Esophagus muscularis mucosa (tissue), 4 donors: Measurements from ENCODE around the gene PLXNA4. TPM values are rescaled to one million over a fixed set of nuclear protein-coding genes. Genes with fewer than 3 reads are reported as not detected.

Source experiments
- DNase-seq: peaks from one replicate; pipeline ENCODE4 v3.0.0-alpha.2; 2017; ENCODE audit errors: extremely low spot score
- H3K27ac ChIP-seq, 4 donors: fragments of 200-600 bp; sonication (generic); replicated peaks in 1 of 4; 1 replicate in 3 of 4; 2 replicates in 1 of 4; pipeline ENCODE4 v1.5.1; 2016 to 2019; ENCODE audit warnings: mild to moderate bottlenecking in 1 of 4
- H3K27me3 ChIP-seq, 4 donors: fragments of 200-600 bp; sonication (generic); one replicate each; pipeline versions ENCODE4 v1.5.1 to v1.6.0; 2016 to 2019
- H3K36me3 ChIP-seq, 4 donors: fragments of 200-600 bp; sonication (generic); one replicate each; pipeline ENCODE4 v1.5.1; 2016 to 2019
- H3K4me1 ChIP-seq, 4 donors: fragments of 200-600 bp; sonication (generic); one replicate each; pipeline ENCODE4 v1.5.1; 2016 to 2019
- H3K4me3 ChIP-seq, 4 donors: fragments of 200-600 bp; sonication (generic); 1 replicate in 2 of 4; 2 replicates in 2 of 4; pipeline ENCODE4 v1.5.1; 2016 to 2019; ENCODE audit warnings: mild to moderate bottlenecking in 4 of 4, moderate library complexity in 1 of 4
- H3K9me3 ChIP-seq, 4 donors: fragments of 200-600 bp; sonication (generic); 1 replicate in 3 of 4; 2 replicates in 1 of 4; pipeline ENCODE4 v1.5.1; 2016 to 2019
- CTCF ChIP-seq, 3 experiments: fragments of 200-600 bp in 2 of 3; fragments of 450-650 bp in 1 of 3; sonication (generic) in 2 of 3; IDR thresholded peaks; one replicate each; pipeline ENCODE4 v1.5.1; 2017 to 2019; ENCODE audit warnings: antibody characterized with exemption in 3 of 3, mild to moderate bottlenecking in 2 of 3, moderate library complexity in 1 of 3
- EP300 ChIP-seq: sonication (generic); formaldehyde crosslinking; IDR thresholded peaks from one replicate; pipeline ENCODE4 v1.6.1; 2017; ENCODE audit warnings: antibody characterized with exemption
- POLR2A ChIP-seq: fragments of 450-650 bp; IDR thresholded peaks from one replicate; pipeline ENCODE4 v1.6.1; 2017; ENCODE audit warnings: antibody characterized with exemption, moderate library complexity, mild to moderate bottlenecking, low read depth
- POLR2AphosphoS5 ChIP-seq, 2 donors: sonication (generic); formaldehyde crosslinking; IDR thresholded peaks; one replicate each; pipeline ENCODE4 v1.6.1; 2017; ENCODE audit warnings: antibody characterized with exemption in 2 of 2
- WGBS: methylation state at CpG from one replicate; pipeline ENCODE4 v1.1.5; 2018; 5-methylcytosine and 5-hydroxymethylcytosine counted together
- intact Hi-C: fragments of 100-400 bp; cut with DNase I; formaldehyde crosslinking; loops from one replicate; pipeline ENCODE4 v1.15.1; 2023
- total RNA-seq, 4 donors: library from RNA; depleted of rRNA; stranded (reverse); fragments of >200 nt; gene quantifications; one replicate each; pipeline versions ENCODE4 v1.1.0 to v1.2.1, GENCODE V29; 2016

Gene PLXNA4
- total RNA-seq, 4 donors from 2014 or later = 5.0 to 9.5 (median 6.6) TPM

- Histone ChIP-seq H3K4me1 (no peaks in the 10 kb centered on the region), H3K27ac (no peak overlapping the region), H3K4me3 (no peak overlapping the region), H3K27me3 (no peaks in the 10 kb centered on the region), H3K36me3 (peaks cover 0 to 7% (median 3%) of the 10 kb centered on the region in 4 donors), H3K9me3 (peaks cover 0 to 6% (median under 1%) of the 10 kb centered on the region in 4 donors)
- intact Hi-C loops = no loop called here
- DNase-seq = no peak
- TF ChIP-seq POLR2A (no peak), POLR2AphosphoS5 (IDR thresholded peaks at IDR 0.05) (no peak), EP300 (no peak), CTCF (IDR thresholded peaks at IDR 0.05) (no peak)
Measured at GRCh38 chr7:132192809-132193208, 383.5 kb downstream of the PLXNA4 start.

- no peak for DNase-seq
- no peak overlapping the region for H3K27ac ChIP-seq
- 68% methylated on average over 3 of the region's 3 CpGs for WGBS
- H3K4me1 ChIP-seq = no peaks in the 10 kb centered on the region
- no peak overlapping the region for H3K4me3 ChIP-seq
- H3K36me3 ChIP-seq = peaks cover 0 to 7% (median 3%) of the 10 kb centered on the region in 4 donors
- peaks cover 0 to 19% (median 7%) of the 10 kb centered on the region in 4 donors for H3K9me3 ChIP-seq
- TF ChIP-seq EP300 = no peak
- no peak for TF ChIP-seq POLR2AphosphoS5 (IDR thresholded peaks at IDR 0.05)
- no peak for TF ChIP-seq CTCF (IDR thresholded peaks at IDR 0.05)
- TF ChIP-seq POLR2A = no peak
- intact Hi-C loops = no loop called here
- no peaks in the 10 kb centered on the region for H3K27me3 ChIP-seq
Measured at GRCh38 chr7:132191418-132191817, 384.9 kb downstream of the PLXNA4 start.

DNA sequence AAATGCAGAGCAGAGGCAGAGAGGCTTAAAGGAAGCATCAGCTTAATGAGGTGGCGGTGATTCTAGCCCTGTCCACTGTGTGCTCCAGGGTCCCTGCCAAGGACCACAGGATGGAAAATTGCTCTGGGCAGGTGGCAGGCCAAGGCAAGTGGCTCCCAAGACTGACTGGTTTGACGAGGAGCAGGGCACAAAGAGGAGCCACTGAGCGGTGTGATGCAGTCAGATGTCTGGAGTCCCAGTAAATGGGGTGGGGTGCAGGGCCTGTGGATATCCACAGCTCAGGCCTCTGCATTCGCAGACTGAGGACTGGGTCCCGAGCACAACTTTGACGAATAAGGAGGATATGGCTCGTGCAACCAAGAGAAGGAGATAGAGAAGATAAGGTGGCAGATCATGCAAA is 385.6 kb downstream of the PLXNA4 start:
- DNase-seq = no peak
- peaks cover 0 to 7% (median 3%) of the 10 kb centered on the region in 4 donors for H3K36me3 ChIP-seq
- TF ChIP-seq POLR2AphosphoS5 (IDR thresholded peaks at IDR 0.05) = no peak
- no peak for TF ChIP-seq POLR2A
- no peak for TF ChIP-seq EP300
- no peak for TF ChIP-seq CTCF (IDR thresholded peaks at IDR 0.05)
- intact Hi-C loops = no loop called here
- H3K27me3 ChIP-seq = no peaks in the 10 kb centered on the region
- peaks cover 0 to 23% (median 8%) of the 10 kb centered on the region in 4 donors for H3K9me3 ChIP-seq
- 89% methylated on average over 6 of the region's 7 CpGs for WGBS
- H3K4me3 ChIP-seq = no peak overlapping the region
- H3K4me1 ChIP-seq = no peaks in the 10 kb centered on the region
- no peak overlapping the region for H3K27ac ChIP-seq

DNA sequence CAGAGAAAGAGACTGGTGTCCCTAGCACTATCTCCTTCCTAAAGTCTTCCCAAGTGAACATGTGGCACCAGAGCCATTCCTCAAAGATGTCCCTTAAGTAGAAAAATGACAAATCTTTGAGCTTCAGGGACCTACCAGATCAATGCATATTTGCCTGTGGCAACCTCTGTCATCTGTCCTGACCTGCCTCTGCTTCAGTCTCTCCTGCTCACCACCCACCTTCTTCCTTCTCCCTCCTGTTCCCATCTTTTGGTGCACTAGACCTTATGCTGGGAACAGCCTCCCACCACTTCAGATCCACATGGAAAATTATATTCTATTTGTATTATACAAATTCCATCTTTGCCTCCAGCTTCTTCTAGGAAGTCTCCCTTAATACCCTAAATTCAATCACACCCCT is 386.4 kb downstream of the PLXNA4 start:
- H3K27ac ChIP-seq = no peak overlapping the region
- no peak for TF ChIP-seq CTCF (IDR thresholded peaks at IDR 0.05)
- TF ChIP-seq POLR2A = no peak
- no peak for TF ChIP-seq POLR2AphosphoS5 (IDR thresholded peaks at IDR 0.05)
- TF ChIP-seq EP300 = no peak
- H3K4me3 ChIP-seq = no peak overlapping the region
- H3K36me3 ChIP-seq = peaks cover 0 to 11% (median 5%) of the 10 kb centered on the region in 4 donors
- intact Hi-C loops = no loop called here
- peaks cover 0 to 23% (median 8%) of the 10 kb centered on the region in 4 donors for H3K9me3 ChIP-seq
- no peaks in the 10 kb centered on the region for H3K27me3 ChIP-seq
- DNase-seq = no peak
- no peaks in the 10 kb centered on the region for H3K4me1 ChIP-seq
